Measurements from ENCODE around the gene DDX39A. TPM values are rescaled to one million over a fixed set of nuclear protein-coding genes. Genes with fewer than 3 reads are reported as not detected.

DDX39A gene
- polyA plus RNA-seq, 2 donors, result 92.6 to 111 TPM

DNA sequence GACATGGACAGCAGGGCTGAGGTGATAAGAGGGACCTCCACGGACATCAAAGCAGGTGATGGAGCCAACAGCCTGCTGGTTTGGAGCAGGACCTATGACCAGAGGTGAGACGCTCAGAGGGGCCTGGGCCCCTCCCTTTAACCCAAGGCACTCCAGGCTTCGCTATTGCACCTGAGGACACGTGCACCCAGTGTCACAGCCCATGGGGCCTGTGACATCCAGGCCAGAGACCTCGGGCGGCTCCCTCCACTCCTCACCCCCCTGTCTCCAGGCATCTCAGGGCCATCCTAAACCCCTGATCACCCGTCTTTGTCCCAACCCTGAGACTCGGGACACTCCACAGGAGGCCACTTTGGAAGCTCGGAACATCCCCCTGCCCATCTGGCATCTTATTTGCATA, 25.0 kb downstream of the DDX39A start:
- 83 to 89% methylated on average over 9 of the region's 9 CpGs for WGBS, 2 donors
- H3K9me3 ChIP-seq (ENCODE audit: control insufficient read depth in 2 of 2, insufficient read depth in 1 of 2, low read depth in 1 of 2, low read length in 1 of 2), result no peaks in the 10 kb centered on the region
- no peaks in the 10 kb centered on the region for H3K27me3 ChIP-seq (ENCODE audit: control insufficient read depth in 1 of 2, insufficient read depth in 2 of 2, low read length in 2 of 2)
- H3K4me3 ChIP-seq (ENCODE audit: low read depth in 1 of 2, low read length in 2 of 2), result no peak overlapping the region
- H3K27ac ChIP-seq (ENCODE audit: low read depth in 2 of 2, low read length in 1 of 2), result no peak overlapping the region
- peaks cover 5 to 14% of the 10 kb centered on the region in 2 donors for H3K36me3 ChIP-seq (ENCODE audit: control insufficient read depth in 2 of 2, insufficient read depth in 2 of 2, low read length in 1 of 2)
- H3K4me1 ChIP-seq (ENCODE audit: control insufficient read depth in 2 of 2, insufficient read depth in 2 of 2, low read length in 1 of 2), result no peaks in the 10 kb centered on the region

DNA sequence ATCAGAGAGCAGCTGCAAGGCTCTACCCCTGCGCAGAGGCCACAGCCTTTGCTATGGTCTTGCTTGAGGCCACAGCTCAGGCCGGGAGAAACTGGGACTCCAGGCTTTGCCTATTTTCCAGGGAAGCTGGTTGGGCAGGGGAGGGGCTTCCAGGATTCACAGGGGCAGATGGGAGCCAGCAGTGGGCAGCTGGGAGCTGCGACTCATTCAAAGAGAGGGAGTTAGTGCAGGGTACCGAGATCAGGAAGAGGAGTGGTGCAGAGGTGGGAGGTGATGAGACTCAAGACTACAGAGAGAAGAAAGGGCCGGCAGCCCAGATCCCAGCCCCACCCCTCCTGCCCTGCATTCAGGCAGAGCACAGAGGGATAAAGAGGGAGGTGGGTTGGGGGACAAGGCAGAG, 25.8 kb downstream of the DDX39A start:
- H3K9me3 ChIP-seq (ENCODE audit: control insufficient read depth in 2 of 2, insufficient read depth in 1 of 2, low read depth in 1 of 2, low read length in 1 of 2), result no peaks in the 10 kb centered on the region
- no peaks in the 10 kb centered on the region for H3K4me1 ChIP-seq (ENCODE audit: control insufficient read depth in 2 of 2, insufficient read depth in 2 of 2, low read length in 1 of 2)
- WGBS, 2 donors, result 68 to 70% methylated on average over 5 of the region's 5 CpGs
- no peak overlapping the region for H3K4me3 ChIP-seq (ENCODE audit: low read depth in 1 of 2, low read length in 2 of 2)
- H3K27ac ChIP-seq (ENCODE audit: low read depth in 2 of 2, low read length in 1 of 2), result no peak overlapping the region
- no peaks in the 10 kb centered on the region for H3K27me3 ChIP-seq (ENCODE audit: control insufficient read depth in 1 of 2, insufficient read depth in 2 of 2, low read length in 2 of 2)
- peaks cover 5 to 14% of the 10 kb centered on the region in 2 donors for H3K36me3 ChIP-seq (ENCODE audit: control insufficient read depth in 2 of 2, insufficient read depth in 2 of 2, low read length in 1 of 2)

DNA sequence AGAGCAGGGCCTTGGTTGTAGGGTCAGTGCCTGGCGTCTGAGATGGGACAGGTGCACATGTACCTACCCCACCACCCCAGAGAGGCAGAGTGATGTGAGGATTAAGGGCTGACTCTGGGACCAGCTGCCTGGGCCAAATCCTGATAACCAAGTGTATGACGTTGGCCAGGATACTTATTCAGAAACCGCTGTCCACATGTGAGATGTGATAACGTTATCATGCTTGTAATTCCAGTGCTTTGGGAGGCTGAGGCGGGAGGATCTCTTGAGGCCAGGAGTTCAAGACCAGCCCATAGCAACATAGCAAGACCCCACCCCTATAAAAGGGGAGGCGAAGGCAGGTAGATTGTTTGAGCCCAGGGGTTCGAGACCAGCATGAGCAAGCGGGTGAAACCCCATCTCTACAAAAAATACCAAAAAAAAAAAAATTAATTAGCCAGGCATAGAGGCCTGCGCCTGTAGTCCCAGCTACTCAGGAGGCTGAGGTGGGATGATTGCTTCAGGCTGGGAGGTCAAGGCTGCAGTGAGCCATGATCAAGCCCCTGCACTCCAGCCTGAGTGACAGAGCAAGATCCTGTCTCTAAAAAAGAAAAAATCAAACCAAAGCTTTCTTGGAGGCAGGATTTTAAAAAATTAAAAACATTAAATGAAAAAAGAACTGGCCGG, 27.9 kb downstream of the DDX39A start:
- no peak overlapping the region for H3K27ac ChIP-seq (ENCODE audit: low read depth in 2 of 2, low read length in 1 of 2)
- H3K9me3 ChIP-seq (ENCODE audit: control insufficient read depth in 2 of 2, insufficient read depth in 1 of 2, low read depth in 1 of 2, low read length in 1 of 2), result no peaks in the 10 kb centered on the region
- 89% methylated on average over 10 of the region's 10 CpGs for WGBS, 2 donors
- H3K4me3 ChIP-seq (ENCODE audit: low read depth in 1 of 2, low read length in 2 of 2), result no peak overlapping the region
- no peaks in the 10 kb centered on the region for H3K4me1 ChIP-seq (ENCODE audit: control insufficient read depth in 2 of 2, insufficient read depth in 2 of 2, low read length in 1 of 2)
- H3K36me3 ChIP-seq (ENCODE audit: control insufficient read depth in 2 of 2, insufficient read depth in 2 of 2, low read length in 1 of 2), result peaks cover 2 to 14% of the 10 kb centered on the region in 2 donors
- H3K27me3 ChIP-seq (ENCODE audit: control insufficient read depth in 1 of 2, insufficient read depth in 2 of 2, low read length in 2 of 2), result no peaks in the 10 kb centered on the region

DNA sequence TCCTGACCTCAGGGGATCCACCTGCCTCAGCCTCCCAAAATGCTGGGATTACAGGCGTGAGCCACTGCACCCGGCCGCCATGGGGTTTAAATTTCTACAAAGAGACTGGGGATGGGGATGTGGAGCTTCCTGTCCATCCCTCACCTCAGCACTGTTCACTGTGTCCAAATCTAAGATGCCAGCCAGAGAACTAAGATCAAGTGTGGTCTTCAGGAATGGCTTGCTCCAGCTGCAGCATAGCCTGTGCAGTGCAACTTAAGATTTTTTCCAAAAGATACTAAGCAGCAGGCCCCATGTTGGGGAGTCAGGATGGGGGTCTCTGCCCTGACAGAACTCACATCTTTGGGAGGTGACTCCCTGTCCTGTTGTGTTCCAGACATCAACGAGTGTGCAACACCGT, 28.6 kb downstream of the DDX39A start:
- H3K27ac ChIP-seq (ENCODE audit: low read depth in 2 of 2, low read length in 1 of 2), result no peak overlapping the region
- no peak overlapping the region for H3K4me3 ChIP-seq (ENCODE audit: low read depth in 1 of 2, low read length in 2 of 2)
- no peaks in the 10 kb centered on the region for H3K4me1 ChIP-seq (ENCODE audit: control insufficient read depth in 2 of 2, insufficient read depth in 2 of 2, low read length in 1 of 2)
- H3K27me3 ChIP-seq (ENCODE audit: control insufficient read depth in 1 of 2, insufficient read depth in 2 of 2, low read length in 2 of 2), result no peaks in the 10 kb centered on the region
- WGBS, 2 donors, result 92 to 96% methylated on average over 5 of the region's 5 CpGs
- H3K36me3 ChIP-seq (ENCODE audit: control insufficient read depth in 2 of 2, insufficient read depth in 2 of 2, low read length in 1 of 2), result peaks cover 2 to 14% of the 10 kb centered on the region in 2 donors
- H3K9me3 ChIP-seq (ENCODE audit: control insufficient read depth in 2 of 2, insufficient read depth in 1 of 2, low read depth in 1 of 2, low read length in 1 of 2), result no peaks in the 10 kb centered on the region

DNA sequence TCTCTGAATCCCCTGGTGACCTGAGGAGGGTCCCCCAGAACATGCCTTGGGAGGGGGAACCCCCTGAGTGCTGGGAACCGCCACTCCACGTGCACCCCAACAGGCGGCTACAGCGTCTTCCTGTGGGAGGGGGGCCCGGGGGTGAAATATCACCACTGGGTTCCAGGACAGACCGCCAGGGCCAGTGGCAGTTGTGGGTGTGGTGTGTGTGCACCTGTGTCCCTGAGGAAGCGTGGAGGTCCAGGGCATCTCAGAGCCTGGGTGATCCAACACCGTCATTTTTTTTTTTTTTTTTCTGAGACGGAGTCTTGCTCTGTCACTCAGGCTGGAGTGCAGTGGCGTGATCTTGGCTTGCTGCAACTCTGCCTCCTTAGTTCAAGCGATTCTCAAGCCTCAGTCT, 33.6 kb downstream of the DDX39A start:
- H3K27me3 ChIP-seq (ENCODE audit: control insufficient read depth in 1 of 2, insufficient read depth in 2 of 2, low read length in 2 of 2), result no peaks in the 10 kb centered on the region
- H3K4me1 ChIP-seq (ENCODE audit: control insufficient read depth in 2 of 2, insufficient read depth in 2 of 2, low read length in 1 of 2), result peaks cover 0 to 4% of the 10 kb centered on the region in 2 donors
- WGBS, 2 donors, result 74 to 79% methylated on average over 11 of the region's 11 CpGs
- no peaks in the 10 kb centered on the region for H3K36me3 ChIP-seq (ENCODE audit: control insufficient read depth in 2 of 2, insufficient read depth in 2 of 2, low read length in 1 of 2)
- H3K9me3 ChIP-seq (ENCODE audit: control insufficient read depth in 2 of 2, insufficient read depth in 1 of 2, low read depth in 1 of 2, low read length in 1 of 2), result no peaks in the 10 kb centered on the region
- no peak overlapping the region for H3K27ac ChIP-seq (ENCODE audit: low read depth in 2 of 2, low read length in 1 of 2)
- H3K4me3 ChIP-seq (ENCODE audit: low read depth in 1 of 2, low read length in 2 of 2), result no peak overlapping the region

DNA sequence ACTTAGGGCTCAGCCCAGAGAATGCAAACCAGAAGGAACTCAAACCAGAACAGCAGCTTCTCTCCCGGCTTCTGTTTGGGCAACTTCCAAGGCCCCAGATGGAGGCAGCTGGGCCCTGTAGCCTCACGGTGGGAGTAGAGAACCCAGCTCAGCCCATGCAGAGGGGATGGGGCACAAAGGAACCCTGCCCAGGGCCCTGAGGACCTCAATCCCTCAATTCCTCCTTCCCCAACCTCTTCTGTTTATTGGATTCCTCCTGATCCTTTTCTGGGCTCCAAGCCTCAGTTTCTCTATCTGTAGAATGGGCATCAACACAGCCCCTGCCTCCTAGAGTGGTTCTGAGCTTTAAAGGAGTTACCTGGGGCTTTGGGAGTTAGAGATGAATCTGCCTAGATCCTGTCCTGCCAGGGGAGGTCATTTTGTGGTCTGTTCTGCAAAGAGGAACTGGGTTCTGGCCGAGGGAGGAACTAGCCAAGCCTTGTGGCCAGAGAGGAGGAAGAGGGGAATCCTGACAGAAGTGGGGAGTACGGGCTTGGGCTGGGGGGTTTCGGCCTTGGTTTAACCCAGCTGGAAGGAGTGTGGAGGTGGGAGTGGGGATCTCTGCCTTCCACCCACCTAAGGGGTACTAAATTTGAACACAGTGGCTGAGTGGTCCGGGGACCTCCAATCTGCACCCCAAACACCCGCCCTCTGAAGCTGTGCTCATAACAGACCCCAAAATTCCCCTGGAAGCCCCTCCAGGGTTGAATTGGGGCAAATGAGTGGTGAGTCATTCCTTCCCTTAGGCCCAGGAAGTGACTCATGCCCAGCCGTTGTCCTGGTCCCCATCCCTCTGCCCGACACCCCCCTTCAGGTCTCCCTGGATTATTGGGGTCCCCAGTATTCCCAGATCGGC, 35.2 kb downstream of the DDX39A start:
- H3K36me3 ChIP-seq (ENCODE audit: control insufficient read depth in 2 of 2, insufficient read depth in 2 of 2, low read length in 1 of 2), result no peaks in the 10 kb centered on the region
- H3K27me3 ChIP-seq (ENCODE audit: control insufficient read depth in 1 of 2, insufficient read depth in 2 of 2, low read length in 2 of 2), result no peaks in the 10 kb centered on the region
- H3K27ac ChIP-seq (ENCODE audit: low read depth in 2 of 2, low read length in 1 of 2), result peak overlapping the region; percentile 50 to 57
- peak overlapping the region; percentile 17 to 23 for H3K4me3 ChIP-seq (ENCODE audit: low read depth in 1 of 2, low read length in 2 of 2)
- peaks cover 0 to 4% of the 10 kb centered on the region in 2 donors for H3K4me1 ChIP-seq (ENCODE audit: control insufficient read depth in 2 of 2, insufficient read depth in 2 of 2, low read length in 1 of 2)
- no peaks in the 10 kb centered on the region for H3K9me3 ChIP-seq (ENCODE audit: control insufficient read depth in 2 of 2, insufficient read depth in 1 of 2, low read depth in 1 of 2, low read length in 1 of 2)
- WGBS, 2 donors, result 21 to 29% methylated on average over 10 of the region's 10 CpGs

DNA sequence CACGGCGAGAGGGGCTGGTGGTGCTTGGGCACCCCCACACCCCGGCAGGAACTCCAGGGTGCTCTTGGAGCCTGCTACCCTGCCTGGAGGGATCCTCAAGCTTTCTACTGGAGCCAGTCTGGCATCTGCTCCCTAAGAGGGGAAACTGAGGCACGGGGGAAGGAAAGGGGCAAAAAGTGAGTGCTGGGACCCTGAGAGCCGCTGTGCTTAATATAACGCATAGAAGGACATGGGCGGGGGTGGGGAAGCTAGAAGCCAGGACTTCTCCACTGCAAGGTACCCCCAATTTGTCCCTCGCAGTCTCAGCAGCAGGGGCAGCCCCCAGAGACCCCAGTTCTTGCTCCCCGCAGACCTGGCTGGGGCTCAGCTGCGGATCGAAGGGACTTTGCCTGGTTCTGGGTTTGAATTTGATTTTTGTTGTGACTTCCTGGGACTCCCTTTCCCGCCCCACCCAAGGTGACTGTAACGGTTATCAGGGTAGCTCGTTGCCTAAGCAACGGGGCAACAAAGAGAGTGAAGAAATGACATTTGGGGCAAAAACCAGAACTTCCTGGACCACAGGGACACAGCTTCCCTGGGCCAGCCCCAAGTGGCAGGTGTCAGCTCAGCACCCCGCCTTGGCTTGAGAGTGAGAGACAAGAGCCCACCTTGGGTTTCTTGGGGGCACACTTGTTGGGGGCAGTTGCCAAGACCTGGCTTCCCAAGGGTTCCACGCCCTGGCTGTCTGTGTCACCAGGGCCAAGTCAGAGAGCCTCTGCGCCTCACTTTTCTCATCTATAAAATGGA, 37.3 kb downstream of the DDX39A start:
- WGBS, 2 donors, result 18 to 20% methylated on average over 15 to 18 of the region's 18 CpGs
- Histone ChIP-seq H3K9me3 (ENCODE audit: control insufficient read depth in 2 of 2, insufficient read depth in 1 of 2, low read depth in 1 of 2, low read length in 1 of 2) (no peaks in the 10 kb centered on the region), H3K4me1 (ENCODE audit: control insufficient read depth in 2 of 2, insufficient read depth in 2 of 2, low read length in 1 of 2) (peaks cover 0 to 4% of the 10 kb centered on the region in 2 donors), H3K27me3 (ENCODE audit: control insufficient read depth in 1 of 2, insufficient read depth in 2 of 2, low read length in 2 of 2) (no peaks in the 10 kb centered on the region), H3K4me3 (ENCODE audit: low read depth in 1 of 2, low read length in 2 of 2) (peak overlapping the region; percentile 52 to 56), H3K36me3 (ENCODE audit: control insufficient read depth in 2 of 2, insufficient read depth in 2 of 2, low read length in 1 of 2) (no peaks in the 10 kb centered on the region), H3K27ac (ENCODE audit: low read depth in 2 of 2, low read length in 1 of 2) (peak overlapping the region; percentile 80 to 86)

DNA sequence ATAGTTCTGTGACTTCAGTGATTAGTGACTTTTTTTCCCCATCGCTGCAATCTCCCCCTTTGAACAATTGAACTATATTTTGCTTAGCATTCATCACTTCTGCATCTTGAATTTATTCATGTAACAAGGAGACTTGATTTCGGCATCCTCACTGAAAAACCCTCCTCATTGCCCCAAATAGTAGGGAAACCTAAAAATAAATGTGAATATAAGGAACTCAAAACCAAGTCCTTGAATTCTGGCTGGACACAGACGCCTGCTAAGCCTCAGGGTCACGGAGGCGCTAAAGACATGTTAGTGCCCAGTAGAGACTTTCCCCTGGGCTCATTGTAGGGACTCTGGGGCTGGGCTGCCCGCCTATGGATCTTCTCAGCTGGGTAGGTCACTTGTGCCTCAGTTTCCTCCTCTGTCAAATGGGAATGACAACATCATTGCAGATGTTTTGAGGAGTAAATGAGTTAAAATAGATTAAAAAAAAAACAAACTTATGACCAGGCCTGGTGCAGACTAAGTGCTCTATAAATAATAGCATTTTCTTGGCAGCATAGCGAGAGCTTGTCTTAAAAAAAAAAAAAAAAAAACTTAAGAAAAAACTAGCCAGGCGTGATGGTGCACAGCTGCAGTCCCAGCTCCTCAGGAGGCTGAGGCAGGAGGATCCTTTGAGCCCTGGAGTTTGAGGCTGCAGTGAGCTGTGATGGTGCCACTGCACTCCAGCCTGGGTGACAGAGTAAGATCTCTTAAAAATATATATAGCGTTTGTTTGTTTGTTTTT, 39.7 kb downstream of the DDX39A start:
- WGBS, 2 donors, result 55 to 67% methylated on average over 9 of the region's 9 CpGs

DNA sequence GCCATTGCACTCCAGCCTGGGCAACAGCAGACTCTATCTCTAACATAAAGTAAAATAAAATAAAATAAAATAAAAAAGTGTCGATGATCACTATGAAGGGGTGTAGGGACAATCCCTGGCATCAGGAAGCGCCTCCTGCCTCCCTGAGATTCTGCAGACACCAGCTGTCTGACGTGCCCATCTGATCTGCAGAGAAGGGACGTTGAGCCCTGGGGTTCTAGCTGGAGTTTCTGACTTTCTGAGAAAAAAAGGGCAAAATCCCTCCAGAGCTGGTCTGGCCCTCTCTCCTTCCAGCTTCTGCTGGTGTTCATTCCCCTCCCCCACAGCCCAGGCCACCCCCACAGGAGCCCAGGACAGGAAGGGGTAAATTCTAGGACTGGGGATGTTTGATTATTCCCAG, 40.3 kb downstream of the DDX39A start:
- H3K9me3 ChIP-seq (ENCODE audit: control insufficient read depth in 2 of 2, insufficient read depth in 1 of 2, low read depth in 1 of 2, low read length in 1 of 2), result no peaks in the 10 kb centered on the region
- peaks cover 2 to 4% of the 10 kb centered on the region in 2 donors for H3K4me1 ChIP-seq (ENCODE audit: control insufficient read depth in 2 of 2, insufficient read depth in 2 of 2, low read length in 1 of 2)
- 76 to 78% methylated on average over 4 of the region's 4 CpGs for WGBS, 2 donors
- H3K27me3 ChIP-seq (ENCODE audit: control insufficient read depth in 1 of 2, insufficient read depth in 2 of 2, low read length in 2 of 2), result no peaks in the 10 kb centered on the region
- no peak overlapping the region for H3K4me3 ChIP-seq (ENCODE audit: low read depth in 1 of 2, low read length in 2 of 2)
- no peaks in the 10 kb centered on the region for H3K36me3 ChIP-seq (ENCODE audit: control insufficient read depth in 2 of 2, insufficient read depth in 2 of 2, low read length in 1 of 2)
- H3K27ac ChIP-seq (ENCODE audit: low read depth in 2 of 2, low read length in 1 of 2), result peak overlapping the region in 1 of 2 donors; percentile 33

More for the DNA sequence above, 39.7 kb downstream of the DDX39A start:
- no peaks in the 10 kb centered on the region for H3K27me3 ChIP-seq (ENCODE audit: control insufficient read depth in 1 of 2, insufficient read depth in 2 of 2, low read length in 2 of 2)
- H3K4me3 ChIP-seq (ENCODE audit: low read depth in 1 of 2, low read length in 2 of 2), result no peak overlapping the region
- peak overlapping the region in 1 of 2 donors; percentile 36 for H3K27ac ChIP-seq (ENCODE audit: low read depth in 2 of 2, low read length in 1 of 2)
- no peaks in the 10 kb centered on the region for H3K36me3 ChIP-seq (ENCODE audit: control insufficient read depth in 2 of 2, insufficient read depth in 2 of 2, low read length in 1 of 2)
- H3K9me3 ChIP-seq (ENCODE audit: control insufficient read depth in 2 of 2, insufficient read depth in 1 of 2, low read depth in 1 of 2, low read length in 1 of 2), result no peaks in the 10 kb centered on the region
- H3K4me1 ChIP-seq (ENCODE audit: control insufficient read depth in 2 of 2, insufficient read depth in 2 of 2, low read length in 1 of 2), result peaks cover 2 to 4% of the 10 kb centered on the region in 2 donors

All from esophagus (tissue), 2 donors.